GM20431 (cell line): ENCODE measurements around the gene WTAP.
"Not testable (repeated sequence)": the region's sequence is repeated elsewhere in the genome, so short reads cannot be mapped to it uniquely, and the experiment has no call there.

Experiments
- in situ Hi-C: fragments of 300-500 bp; cut with MseI, MboI; formaldehyde crosslinking; loops from one replicate; pipeline ENCODE4 v1.15.0; 2020; ENCODE audit warnings: low sequenced_read_pairs; ENCODE audit not compliant: unreplicated experiment

Gene WTAP

GRCh38 chr6:159692303-159693127 is 34.8 kb upstream of the WTAP start:
- in situ Hi-C loops = loop anchor here (25.0 kb wide), 1 partner anchor 245 kb away; no protein-coding TSS in a partner anchor

- in situ Hi-C loops = loop anchor here (25.0 kb wide), 1 partner anchor 244 kb away; no protein-coding TSS in a partner anchor
Measured at GRCh38 chr6:159693128-159693893, 34.0 kb upstream of the WTAP start, which contains the start of gene SOD2. Gene SOD2 (minus strand): TSS chr6:159693241. CDS start chr6:159693167, 74 bp downstream.

DNA sequence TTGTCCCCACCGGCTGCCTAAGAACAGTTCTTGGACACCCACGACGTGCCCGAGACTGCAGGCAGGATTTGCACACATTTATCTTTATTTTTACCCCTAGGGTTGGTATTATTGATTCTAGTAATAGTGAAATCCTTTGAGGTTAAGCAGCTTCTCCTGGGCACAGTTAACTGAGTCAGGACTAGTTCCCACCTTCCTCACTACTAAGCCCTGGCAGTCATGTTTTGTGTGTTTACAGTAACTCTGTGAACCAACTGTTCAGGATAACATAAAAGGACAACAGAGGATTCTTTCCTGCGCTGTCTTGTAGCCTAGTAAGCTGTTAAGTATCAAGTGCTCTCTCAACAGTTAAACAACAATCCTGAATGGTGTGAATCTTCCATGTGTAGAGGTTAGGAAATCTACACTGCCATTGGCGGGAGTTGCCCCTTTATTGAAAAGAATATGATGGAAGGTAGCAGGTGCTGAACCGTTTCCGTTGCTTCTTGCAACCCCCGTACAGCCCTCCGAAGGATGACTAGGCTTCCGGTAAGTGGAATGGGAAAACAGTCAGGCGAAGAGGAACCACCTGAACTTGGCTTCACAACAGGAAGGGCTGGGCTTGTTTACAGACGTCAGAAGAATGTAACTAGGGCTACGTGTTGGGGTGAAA is 33.3 kb upstream of the WTAP start:
- in situ Hi-C loops = loop anchor here (25.0 kb wide), 1 partner anchor 243 kb away; no protein-coding TSS in a partner anchor

- in situ Hi-C loops = loop anchor here (25.0 kb wide), 1 partner anchor 241 kb away; no protein-coding TSS in a partner anchor
Measured at GRCh38 chr6:159695984-159696383, 31.3 kb upstream of the WTAP start.

DNA sequence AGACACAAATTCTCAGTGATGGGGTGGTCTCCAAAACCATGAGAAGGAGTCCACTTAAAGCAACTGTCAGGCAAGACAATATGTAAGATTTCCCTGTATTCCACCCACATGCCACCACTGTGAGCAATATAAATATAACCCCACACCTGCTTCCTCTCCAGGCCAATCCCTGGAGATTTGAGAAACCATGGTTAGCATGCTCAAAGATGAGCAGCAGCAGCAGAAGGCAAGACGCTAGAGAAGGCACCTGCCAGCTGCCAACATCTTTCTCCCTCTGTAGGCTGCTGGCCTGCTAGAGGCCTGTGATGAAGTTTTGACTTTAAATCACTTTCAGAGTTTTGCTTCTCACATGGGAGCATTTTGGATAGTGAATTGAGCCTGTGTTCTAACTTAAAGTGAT is 26.3 kb upstream of the WTAP start:
- in situ Hi-C loops = no loop called here

DNA sequence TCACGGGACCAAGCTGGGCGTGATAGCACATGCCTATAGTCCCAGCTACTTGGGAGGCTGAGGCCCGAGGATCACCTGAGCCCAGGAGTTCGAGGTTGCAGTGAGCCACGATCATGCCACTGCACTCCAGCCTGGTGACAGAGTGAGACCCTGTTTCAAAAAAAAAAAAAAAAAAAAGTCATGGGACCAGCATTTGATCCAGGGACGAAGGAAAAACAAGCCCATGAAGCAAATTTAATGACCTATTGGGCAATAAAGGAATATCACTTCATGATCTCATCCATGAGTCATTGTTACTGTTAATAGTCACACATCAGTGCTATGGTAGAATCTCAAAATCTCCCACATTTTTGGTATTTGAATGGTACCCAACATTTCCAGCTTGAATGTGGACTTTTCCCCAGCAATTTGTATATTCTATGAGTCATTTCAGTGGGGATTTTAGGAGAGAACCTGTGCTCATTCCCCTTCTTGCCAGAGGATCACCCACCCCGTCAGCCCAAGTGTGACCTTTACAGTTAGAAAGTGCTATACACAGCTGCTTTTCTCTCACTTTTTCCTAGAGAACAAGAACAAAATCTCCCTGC is 25.8 kb upstream of the WTAP start:
- in situ Hi-C loops = no loop called here

DNA sequence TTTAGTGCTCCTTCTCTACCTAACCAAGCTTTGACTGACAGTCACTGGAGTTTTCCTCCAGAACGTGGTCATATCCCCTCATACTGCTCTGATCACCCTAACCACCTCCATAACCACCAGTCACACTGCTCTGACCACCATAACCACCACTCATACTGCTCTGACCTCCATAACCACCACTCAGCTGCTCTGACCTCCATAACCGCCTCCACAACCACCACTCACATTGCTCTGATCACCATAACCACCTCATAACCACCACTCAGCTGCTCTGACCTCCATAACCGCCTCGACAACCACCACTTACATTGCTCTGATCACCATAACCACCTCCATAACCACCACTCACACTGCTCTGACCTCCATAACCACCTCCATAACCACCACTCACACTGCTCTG is 16.7 kb upstream of the WTAP start:
- in situ Hi-C loops = not testable (repeated sequence)

- in situ Hi-C loops = not testable (repeated sequence)
Measured at GRCh38 chr6:159712389-159712788, 14.9 kb upstream of the WTAP start.

DNA sequence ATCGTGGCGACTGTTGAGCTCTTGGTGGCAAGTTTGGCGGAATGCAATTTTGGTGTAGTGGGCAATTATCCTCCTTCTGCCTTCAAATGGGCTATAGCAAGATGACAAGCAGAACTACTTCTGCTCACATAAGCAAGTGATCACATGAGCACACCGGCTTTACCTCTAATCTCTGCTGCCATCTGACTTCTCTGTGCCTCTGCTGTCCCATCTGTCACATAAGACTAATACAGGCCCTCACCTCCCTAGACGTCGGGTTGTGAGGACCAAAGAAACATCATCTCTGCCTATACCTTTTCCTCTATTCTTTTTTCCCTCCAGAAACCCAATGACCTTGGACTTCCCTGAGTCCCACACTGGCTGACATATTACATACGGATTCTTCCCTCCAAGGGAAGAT is 13.3 kb upstream of the WTAP start:
- in situ Hi-C loops = no loop called here

- in situ Hi-C loops = no loop called here
Measured at GRCh38 chr6:159714404-159714803, 12.9 kb upstream of the WTAP start.

DNA sequence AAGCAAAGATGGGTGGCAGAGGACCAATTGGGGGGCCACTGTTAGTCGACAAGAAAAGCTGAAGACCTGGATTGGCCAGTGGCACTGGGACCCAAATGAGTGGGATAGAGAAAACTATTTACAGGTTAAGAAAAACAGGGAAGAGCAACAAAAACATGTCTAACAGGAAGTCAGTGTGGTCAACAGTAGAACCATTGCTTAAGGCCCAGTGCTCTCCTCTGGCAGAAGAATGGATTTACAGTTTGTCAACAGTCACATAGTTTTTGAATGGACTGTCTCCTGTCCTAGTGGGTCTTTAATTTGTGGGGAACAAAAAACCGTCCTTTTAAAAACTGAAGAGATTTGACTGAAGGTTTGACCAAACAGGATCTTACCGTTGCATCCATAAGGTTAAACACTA is 12.1 kb upstream of the WTAP start:
- in situ Hi-C loops = no loop called here

- in situ Hi-C loops = no loop called here
Measured at GRCh38 chr6:159715605-159716004, 11.7 kb upstream of the WTAP start.

DNA sequence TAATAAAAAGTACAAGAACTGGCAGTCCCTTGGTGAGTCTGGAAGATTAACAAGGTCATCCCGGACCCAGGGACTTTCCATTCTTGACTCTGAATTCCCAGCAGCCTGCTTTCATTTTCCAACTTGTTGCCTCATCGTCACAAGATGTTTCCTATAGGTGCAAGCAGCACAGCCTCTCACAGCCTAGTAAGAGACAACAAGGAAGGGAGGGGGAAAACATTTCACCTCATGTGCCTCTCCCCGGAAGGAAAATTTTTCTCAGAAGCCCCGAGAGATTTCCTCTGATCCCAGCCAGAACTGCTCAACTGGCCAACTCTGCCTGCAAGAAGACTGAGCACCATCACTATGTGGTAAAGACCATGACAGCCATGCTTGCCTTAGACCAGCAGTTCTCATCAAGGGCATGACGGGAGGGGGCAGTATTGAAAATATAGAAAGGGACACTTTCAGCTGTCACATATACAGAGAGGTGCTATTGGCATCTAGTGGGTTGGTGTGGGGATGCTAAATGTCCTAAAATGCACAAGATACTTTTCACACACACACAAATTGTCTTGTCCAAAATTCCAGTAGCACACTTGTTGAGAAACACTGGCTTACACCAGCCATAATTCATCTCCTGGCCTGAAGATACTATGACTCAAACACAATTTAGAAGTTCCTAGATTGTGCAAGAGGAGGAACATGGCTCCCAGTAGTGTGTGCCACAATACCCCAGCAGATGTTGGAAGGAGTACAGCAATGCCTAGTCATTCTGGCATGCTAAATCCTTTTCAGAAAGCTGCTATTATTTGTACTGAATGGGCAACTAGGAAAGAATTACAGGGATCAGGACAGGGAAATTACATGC is 10.8 kb upstream of the WTAP start:
- in situ Hi-C loops = no loop called here

- in situ Hi-C loops = no loop called here
Measured at GRCh38 chr6:159718634-159719033, 8.7 kb upstream of the WTAP start.

DNA sequence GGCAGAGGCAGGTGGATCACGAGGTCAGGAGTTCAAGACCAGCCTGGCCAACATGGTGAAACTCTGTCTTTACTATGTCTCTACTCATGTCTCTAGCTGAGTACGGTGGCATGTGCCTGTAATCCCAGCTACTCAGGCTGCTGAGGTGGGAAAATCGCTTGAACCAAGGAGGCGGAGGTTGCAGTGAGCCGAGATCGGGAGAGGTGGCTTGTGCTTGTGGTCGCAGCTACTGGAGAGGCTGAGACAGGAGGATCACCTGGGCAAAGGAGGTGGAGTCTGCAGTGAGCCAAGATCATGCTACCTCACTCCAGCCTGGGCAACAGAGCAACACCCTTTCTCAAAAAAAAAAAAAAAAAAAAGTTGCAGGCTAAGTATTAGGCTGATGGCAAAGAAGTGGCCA is 8.0 kb upstream of the WTAP start:
- in situ Hi-C loops = no loop called here

DNA sequence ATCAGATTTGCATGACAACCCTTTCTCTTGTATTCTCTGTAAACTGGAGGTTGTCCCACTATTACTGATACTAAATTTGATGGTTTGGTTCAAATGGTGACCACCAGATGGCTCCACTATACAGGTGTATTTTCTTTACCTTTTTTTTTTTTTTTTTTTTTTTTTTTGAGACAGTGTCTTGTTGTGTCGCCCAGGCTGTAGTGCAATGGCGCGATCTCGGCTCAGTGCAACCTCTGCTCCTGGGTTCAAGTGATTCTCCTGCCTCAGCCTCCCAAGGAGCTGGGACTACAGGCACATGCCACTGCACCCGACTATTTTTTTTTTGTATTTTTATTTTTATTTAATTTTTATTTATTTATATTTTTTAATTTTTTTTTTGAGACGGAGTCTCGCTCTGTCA is 6.6 kb upstream of the WTAP start:
- in situ Hi-C loops = no loop called here

DNA sequence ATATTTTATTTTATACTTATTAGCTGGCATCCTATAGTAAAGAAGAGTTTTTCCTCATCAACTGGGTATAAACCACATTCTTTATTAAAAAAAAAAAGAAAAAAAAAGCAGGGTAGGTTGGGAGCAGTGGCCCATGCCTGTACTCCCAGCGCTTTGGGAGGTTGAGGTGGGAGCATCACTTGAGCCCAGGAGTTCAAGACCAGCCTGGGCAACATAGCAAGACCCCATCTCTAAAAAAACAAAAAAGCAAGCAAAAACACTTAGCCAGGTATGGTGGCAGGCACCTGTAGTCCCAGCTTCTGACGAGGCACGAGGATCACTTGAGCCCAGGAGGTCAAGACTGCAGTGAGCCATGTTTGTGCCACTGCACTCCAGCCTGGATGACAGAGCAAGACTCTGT is 5.3 kb upstream of the WTAP start:
- in situ Hi-C loops = not testable (repeated sequence)

DNA sequence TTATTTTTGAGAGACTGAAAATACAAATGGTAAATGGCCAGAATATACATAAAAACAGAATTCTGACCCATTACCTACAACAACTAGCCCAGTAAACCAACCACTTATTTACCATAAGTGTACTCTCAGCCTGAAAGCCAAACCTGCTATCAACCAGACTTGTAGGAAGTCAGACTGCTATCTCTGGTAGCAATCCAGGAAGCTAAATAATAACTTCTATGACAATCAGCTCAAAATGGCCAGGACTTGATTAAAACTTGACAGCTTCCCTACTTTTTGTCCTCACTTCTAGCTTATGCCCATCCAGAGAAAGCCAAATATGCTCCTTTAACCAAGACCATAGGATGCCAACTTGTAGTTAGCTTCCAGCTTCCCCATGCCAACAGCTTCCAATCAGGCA is 4.7 kb upstream of the WTAP start:
- in situ Hi-C loops = no loop called here

DNA sequence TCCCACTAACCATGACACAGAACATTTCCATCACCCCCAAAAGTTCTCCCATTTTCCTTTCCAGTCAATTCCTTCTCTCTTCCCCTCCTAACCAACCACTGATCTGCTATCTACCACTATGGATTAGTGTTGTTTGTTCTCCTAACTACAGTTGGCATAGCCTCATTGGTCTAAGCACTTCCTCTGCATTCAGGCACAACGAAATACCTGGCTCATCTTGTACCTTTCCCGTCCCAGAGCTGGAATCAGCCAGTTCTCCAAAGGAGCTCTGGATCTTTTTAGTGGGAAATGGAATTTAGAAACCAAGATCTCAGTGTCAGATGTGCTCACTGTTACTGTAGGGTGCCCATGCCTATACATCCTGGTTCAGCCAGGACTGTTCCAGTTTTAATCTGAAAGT is 4.0 kb upstream of the WTAP start:
- in situ Hi-C loops = no loop called here
